SH-SY5Y (cell line): ENCODE results near the gene OMD.

ENCODE experiments used
- GATA2 ChIP-seq: IDR thresholded peaks from 2 replicates; pipeline ENCODE4 v1.6.1; 2011; ENCODE audit warnings: mild to moderate bottlenecking, low read depth, low read length
- GATA3 ChIP-seq: IDR thresholded peaks from 2 replicates; pipeline ENCODE4 v1.6.1; 2011; ENCODE audit warnings: low read depth, mild to moderate bottlenecking, low read length, moderate library complexity

- TF ChIP-seq GATA2 (no peak), GATA3 (no peak)
Measured at GRCh38 chr9:92380603-92381002, 43.7 kb downstream of the OMD start.
